Fibroblast of skin of right biceps (primary cell): ENCODE measurements around the gene MAGI1.

Experiments
- DNase-seq: peaks from one replicate; pipeline ENCODE4 v3.0.0-alpha.2; 2013

Gene MAGI1

DNA sequence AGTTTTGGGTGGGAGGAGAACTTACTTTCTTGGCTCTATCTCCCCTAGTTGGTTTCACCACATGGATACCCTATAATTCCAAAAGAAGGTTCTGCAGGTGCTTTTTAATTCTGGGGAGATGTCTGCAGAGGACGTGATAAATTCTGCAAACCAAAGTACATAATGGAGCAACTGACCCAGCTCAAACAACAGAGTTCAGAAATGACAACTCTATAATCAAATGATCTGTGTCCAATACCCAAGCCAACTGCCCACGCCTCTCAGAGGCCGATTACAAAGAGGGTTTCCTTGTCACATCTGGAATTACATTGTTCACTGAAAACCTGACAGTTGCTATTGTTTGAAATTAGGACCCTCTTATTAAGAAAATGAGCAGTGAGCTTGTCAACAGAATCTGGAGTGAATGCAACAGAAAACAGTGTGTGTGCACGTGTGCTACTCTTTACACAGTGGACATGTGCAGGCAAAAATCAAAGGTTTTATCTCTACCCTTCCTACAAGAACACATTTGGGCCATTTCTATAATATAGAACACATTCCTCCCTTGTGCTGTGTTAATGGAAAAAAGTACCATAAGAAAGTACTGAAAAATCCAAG lies 593.0 kb downstream of the MAGI1 start:
- no peak for DNase-seq

DNA sequence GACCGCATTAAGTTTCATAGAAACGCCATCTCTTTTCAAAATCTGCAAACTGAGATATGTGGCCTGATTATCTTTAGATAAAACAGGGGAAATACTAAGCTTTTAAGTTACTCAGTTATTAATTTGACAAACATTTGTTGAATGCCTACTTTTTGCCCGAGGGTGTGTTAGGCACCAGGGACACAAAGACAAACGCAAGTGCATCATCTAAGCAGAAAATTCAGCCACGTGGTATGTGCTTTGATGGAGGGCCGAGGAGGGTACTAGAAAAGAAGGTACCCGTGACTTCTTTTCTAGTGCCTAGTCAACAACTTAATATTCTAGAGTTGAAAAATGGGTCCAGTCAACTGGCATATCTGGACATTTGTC lies 594.3 kb downstream of the MAGI1 start:
- DNase-seq, result no peak

- DNase-seq, result no peak
These were observed 594.8 kb downstream of the MAGI1 start for GRCh38 chr3:65443739-65444446.

DNA sequence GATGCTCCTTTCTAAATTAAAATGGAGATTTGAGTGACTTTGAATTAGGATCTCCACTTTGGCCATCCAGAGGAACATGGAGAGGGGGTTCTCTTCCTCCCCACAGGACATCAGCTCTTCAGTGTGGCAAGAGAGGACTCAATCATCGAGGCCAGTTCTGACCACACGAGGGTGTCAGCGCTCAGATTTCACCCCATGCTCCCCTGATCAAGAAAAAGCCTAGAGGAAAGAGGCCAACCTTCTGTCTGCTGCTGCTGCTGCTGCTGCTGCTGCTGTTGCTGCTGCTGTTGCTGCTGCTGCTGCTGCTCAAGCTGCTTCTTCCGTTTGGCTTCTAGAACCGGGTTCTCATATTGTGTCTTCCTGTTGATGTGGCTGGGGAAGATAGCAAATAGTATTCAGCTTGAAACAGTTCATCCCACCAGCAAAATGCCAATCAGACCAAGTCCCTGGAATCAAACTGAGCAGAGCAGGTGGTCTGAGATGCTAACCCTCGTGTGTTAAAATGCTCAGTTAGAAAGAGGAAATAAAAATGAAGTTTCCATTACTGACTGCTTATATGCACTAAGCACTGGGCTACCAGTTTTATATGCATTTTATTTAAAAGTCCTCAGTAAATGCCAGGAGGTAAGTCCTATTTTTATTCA lies 599.0 kb downstream of the MAGI1 start:
- peak; percentile 60 for DNase-seq

DNA sequence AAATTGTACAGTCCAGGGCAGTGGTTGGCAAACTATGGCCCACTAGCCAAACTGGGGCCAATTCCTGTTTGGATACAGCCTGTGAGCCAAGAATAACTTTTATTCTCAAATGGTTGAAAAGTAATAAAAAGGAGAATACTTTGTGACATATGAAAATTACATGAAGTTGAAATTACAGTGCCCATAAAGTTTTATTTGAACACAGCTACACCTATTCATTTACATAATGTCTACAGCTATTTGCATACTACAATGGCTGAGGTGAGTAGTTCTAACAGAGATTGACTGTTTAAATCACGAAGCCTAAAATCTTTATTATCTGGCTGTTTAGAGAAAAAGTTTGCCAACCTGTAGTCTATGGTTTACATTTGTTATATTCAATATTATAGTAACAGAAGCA lies 600.1 kb downstream of the MAGI1 start:
- DNase-seq, result no peak

DNA sequence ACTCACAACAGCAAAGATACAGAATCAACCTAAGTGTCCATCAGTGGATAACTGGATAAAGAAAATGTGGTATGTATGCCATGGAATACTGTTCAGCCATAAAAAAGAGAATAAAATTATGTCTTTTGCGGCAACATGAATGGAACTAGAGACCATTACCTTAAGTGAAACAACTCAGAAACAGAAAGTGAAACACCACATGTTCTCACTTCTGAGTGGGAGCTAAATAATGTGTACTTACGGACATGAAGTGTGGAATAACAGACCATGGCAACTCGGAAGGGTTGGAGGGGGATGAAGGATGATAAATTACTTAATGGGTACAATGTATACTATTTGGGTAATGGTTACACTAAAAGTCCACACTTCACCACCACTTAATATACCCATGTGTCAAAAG lies 600.6 kb downstream of the MAGI1 start:
- no peak for DNase-seq

DNA sequence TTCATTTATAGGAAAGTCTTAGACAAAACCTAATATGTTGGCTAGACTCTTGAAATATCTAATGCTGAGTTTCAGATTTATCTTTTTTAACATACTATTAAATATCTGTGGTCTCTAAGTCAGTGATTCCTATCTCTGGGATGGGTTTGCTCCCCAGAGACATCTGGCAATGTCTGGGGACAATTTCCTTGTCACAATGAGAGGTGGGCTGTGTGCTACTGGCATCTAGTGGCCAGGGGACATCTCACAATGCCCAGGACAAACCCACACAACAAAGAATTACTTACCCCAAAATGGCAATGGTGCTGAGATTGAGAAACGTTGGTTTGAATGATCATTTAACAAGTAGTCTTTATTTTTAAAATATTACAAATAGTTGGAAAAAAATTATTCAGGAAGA lies 602.1 kb downstream of the MAGI1 start:
- DNase-seq, result peak; percentile 20

GRCh38 chr3:65433480-65433879 lies 605.2 kb downstream of the MAGI1 start:
- no peak for DNase-seq

- DNase-seq, result no peak
These were observed 606.2 kb downstream of the MAGI1 start for GRCh38 chr3:65432388-65433003.

- peak; percentile 17 for DNase-seq
These were observed 612.8 kb downstream of the MAGI1 start for GRCh38 chr3:65425880-65426279.

- no peak for DNase-seq
These were observed 616.6 kb downstream of the MAGI1 start for GRCh38 chr3:65422154-65422553.

GRCh38 chr3:65419233-65419632 lies 619.5 kb downstream of the MAGI1 start:
- DNase-seq, result no peak

DNA sequence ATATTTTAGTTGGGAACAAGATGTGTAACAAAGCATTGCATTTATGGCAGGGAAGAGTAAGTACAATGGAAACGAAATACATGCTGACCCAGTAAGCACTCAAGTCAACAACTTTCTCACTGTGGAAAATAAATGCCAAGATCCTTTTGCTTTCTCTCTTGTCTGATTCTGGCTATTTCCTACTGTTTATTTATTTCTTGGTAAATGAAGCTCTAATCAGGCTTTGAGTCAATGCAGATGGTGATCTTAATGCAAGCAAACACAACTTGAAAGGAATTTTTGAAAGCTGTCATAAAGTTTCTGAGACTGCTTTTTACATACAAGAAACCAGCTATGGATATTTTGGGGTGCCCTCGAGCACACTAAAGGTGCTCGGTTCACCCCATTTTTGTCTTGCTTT lies 624.8 kb downstream of the MAGI1 start:
- DNase-seq, result no peak

- no peak for DNase-seq
These were observed 626.1 kb downstream of the MAGI1 start for GRCh38 chr3:65412588-65412987.

- DNase-seq, result no peak
These were observed 627.4 kb downstream of the MAGI1 start for GRCh38 chr3:65411367-65411766.

GRCh38 chr3:65409176-65409569 lies 629.5 kb downstream of the MAGI1 start:
- DNase-seq, result no peak

DNA sequence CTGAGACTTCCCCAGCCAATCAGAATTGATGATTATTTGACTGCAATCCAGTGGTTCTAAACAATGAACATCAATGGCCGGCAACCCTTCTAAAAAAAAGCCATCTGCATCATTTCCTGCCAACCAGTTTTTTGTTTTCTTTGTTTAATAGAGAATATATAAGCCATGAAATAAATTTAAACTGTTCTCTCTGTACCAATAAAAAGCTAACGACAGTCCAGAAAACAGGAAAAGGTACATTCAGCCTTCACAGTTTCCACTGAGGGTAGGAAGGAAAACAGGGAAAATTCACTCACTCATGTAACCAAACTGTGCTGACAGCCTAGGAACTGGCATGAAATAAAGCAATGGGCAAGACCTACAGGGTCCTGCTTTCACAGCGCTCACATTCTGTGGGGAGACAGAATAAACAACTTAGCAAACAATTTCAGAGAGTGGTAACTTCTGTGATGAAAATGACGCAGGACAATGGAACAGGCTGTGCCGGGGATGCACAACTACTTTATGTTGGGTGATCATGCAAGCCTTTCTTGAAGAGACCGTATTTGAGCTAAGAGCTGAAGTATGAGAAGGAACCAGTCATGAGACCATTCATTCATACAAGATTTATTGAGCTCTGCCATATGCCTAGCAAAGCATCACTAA lies 630.1 kb downstream of the MAGI1 start:
- no peak for DNase-seq

DNA sequence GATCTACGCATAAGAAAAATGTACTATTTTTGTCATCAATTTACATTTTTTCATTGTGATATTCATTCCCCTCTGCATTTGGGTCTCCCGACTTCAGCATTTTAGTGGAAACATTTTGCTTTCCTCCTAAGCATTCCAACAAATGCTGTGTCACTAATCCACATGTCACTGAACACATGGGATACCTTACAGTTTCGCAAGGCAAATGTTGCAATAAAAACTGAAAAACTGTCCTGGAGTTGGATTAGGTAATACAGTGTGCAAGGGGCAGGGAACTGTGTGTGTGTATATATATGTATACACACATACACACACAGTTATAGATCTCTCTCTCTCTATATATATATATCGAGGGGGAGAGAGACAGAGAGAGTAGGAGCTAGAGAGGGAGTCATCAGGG lies 632.2 kb downstream of the MAGI1 start:
- DNase-seq, result peak; percentile 43

DNA sequence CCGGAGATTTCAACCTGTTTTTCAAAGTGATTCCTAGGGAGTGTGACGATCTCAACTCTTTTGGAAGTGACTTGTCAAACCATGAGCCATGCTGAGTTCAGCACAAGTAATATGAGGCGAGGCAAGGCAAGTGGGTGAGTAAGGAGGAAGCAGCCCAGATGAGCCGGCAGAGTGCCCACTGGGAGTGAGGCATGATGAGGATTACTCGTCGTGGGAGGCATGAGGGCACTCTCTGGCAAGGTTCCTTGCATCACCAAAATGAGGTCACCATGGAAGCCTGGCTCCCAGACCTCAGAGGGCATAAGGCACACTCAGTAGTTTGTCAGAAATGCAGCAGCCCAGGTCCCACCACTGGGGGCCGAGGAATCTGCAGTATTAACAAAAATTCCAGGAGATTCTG lies 636.1 kb downstream of the MAGI1 start:
- DNase-seq, result peak; percentile 88

- DNase-seq, result no peak
These were observed 637.1 kb downstream of the MAGI1 start for GRCh38 chr3:65401359-65402305.

GRCh38 chr3:65400899-65401298 lies 637.8 kb downstream of the MAGI1 start:
- DNase-seq, result no peak

- DNase-seq, result peak; percentile 31
These were observed 639.8 kb downstream of the MAGI1 start for GRCh38 chr3:65398953-65399352.
